ENCODE results near the gene FAM20C. TPM values are rescaled to one million over a fixed set of nuclear protein-coding genes. Genes with fewer than 3 reads are reported as not detected.

The FAM20C gene
- total RNA-seq (2021) (35.8 and 36.3 TPM in 2 replicates), Bru-seq, nascent RNA (percentile 57 among the genes with signal in this experiment), BruChase-seq, experiment 1, labeled RNA remaining after a 2-hour chase (percentile 66 among the genes with signal in this experiment), BruChase-seq, experiment 2, labeled RNA remaining after a 6-hour chase (percentile 80 among the genes with signal in this experiment)
- long read RNA-seq, transcript FAM20C-201 (10 exons, 2,751 nt): major isoform, 28 of 31 reads
- long read RNA-seq, partial matches to known transcripts: 1 of 31 reads
- long read RNA-seq, other reads (novel, unspliced or antisense): 2 of 31 reads

DNA sequence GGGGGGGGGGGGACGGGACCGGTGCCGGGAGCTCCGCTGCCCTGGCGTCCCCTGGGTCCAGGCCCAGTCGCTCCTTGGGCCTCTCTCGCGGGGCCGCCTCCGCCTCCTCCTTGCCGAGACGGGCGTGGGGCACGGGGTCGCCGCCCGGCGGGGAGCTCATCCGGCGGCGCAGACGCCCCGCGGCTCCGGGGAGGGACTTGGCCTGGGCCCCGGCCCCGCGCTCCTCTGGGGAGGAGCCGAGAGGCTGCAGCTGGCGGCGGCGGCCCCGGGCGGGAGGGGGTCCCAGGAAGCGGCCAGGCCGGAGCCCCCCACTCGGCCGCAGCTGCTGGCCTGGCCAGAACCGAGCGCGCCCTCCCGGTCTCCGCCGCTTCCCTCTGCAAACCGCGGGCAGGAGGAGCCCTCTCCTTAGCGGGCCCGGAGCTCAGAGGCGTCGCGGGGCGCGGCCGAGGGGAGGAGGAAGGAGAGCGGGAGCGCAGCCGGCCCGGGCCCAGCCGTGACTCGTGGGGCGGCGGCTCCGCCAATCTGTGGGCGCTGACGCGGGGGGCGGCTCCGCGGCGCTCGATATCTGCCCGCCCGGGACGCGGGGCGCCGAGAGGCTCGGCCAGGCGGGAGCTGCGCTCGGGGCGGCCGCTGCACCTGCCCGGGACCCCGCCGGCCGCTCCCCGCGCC is at the start of gene FAM20C:
Gene FAM20C (plus strand): TSS at position 591 of the 669 bp plus-strand sequence. CDS start 629 bp downstream, outside the sequence.
- Histone ChIP-seq H3K27me3 (replicated peaks; ENCODE audit: insufficient read depth, low read depth, low read length, poor library complexity) (no peaks in the 10 kb centered on the region), H3K4me1 (ENCODE audit: insufficient read depth, low read length, poor library complexity, severe bottlenecking) (peaks cover 19% of the 10 kb centered on the region), H3K9me3 (ENCODE audit: low read depth, low read length, poor library complexity, severe bottlenecking) (no peaks in the 10 kb centered on the region), H3K4me3 (ENCODE audit: low read depth, low read length, poor library complexity, severe bottlenecking) (peak within 1 kb of the TSS; percentile 89), H3K27ac (ENCODE audit: low read depth, low read length, poor library complexity, severe bottlenecking) (peak within 1 kb of the TSS; percentile 88), H3K36me3 (ENCODE audit: insufficient read depth, low read length, poor library complexity, severe bottlenecking) (peaks cover 18% of the 10 kb centered on the region)
- CTCF ChIA-PET: interaction anchor here (0.6 to 1.4 kb wide), 2 partner anchors 12 to 96 kb away, joined by 3 to 9 read pairs; no protein-coding TSS in a partner anchor
- peak; percentile 91 for DNase-seq (ENCODE audit: low spot score)
- no TSS peak for BruUV-seq (replicated peaks)
- TF ChIP-seq EZH2 (IDR thresholded peaks at IDR 0.05; ENCODE audit: borderline replicate concordance, low read depth, low read length, poor library complexity, severe bottlenecking): no peak
- TF ChIP-seq, protein P1, sequence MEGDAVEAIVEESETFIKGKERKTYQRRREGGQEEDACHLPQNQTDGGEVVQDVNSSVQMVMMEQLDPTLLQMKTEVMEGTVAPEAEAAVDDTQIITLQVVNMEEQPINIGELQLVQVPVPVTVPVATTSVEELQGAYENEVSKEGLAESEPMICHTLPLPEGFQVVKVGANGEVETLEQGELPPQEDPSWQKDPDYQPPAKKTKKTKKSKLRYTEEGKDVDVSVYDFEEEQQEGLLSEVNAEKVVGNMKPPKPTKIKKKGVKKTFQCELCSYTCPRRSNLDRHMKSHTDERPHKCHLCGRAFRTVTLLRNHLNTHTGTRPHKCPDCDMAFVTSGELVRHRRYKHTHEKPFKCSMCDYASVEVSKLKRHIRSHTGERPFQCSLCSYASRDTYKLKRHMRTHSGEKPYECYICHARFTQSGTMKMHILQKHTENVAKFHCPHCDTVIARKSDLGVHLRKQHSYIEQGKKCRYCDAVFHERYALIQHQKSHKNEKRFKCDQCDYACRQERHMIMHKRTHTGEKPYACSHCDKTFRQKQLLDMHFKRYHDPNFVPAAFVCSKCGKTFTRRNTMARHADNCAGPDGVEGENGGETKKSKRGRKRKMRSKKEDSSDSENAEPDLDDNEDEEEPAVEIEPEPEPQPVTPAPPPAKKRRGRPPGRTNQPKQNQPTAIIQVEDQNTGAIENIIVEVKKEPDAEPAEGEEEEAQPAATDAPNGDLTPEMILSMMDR (conservative IDR thresholded peaks at IDR 0.05; ENCODE audit: low read depth, low read length): no peak
- POLR2A ChIA-PET (ENCODE audit: low non-redundant PET): no interaction called here
- intact Hi-C loops (cut with micrococcal nuclease; ENCODE audit: unreplicated experiment): no loop called here

DNA sequence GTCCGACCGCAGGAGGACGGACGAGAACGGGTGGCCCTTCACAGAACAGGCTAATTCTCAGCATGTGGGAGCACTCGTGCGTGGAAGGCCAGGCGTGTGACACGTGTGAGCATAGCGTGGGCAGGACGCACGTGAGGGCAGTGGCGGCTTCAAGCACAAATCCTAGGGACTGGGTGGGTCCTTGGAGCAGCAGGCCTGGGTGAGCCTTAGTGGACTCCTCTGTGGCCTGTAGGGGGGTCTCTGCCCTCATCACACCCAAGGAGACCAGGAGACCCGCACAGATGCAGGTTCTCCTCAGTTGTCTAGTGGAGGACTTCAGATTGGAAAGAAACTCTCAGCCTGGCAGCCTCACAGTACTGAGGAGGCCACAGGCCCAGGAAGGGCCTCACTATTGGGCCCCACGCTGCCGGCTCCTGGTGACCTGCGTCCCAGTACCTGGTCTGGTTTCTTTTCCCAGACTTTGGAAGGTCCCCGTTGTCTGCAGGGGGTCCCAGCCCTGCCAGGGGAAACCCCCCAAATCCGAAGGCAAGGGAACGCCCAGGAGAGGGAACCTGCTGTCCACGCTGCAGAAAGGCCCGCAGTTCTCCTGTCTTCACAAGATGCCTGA is 49.1 kb upstream of the FAM20C start:
- TF ChIP-seq, protein P1 (conservative IDR thresholded peaks at IDR 0.05; ENCODE audit: low read depth, low read length): no peak
- intact Hi-C loops (cut with micrococcal nuclease; ENCODE audit: unreplicated experiment): no loop called here
- no TSS peak for BruUV-seq (replicated peaks)
- Histone ChIP-seq H3K27me3 (replicated peaks; ENCODE audit: insufficient read depth, low read depth, low read length, poor library complexity) (no peaks in the 10 kb centered on the region), H3K4me3 (ENCODE audit: low read depth, low read length, poor library complexity, severe bottlenecking) (no peak overlapping the region), H3K36me3 (ENCODE audit: insufficient read depth, low read length, poor library complexity, severe bottlenecking) (no peaks in the 10 kb centered on the region), H3K4me1 (ENCODE audit: insufficient read depth, low read length, poor library complexity, severe bottlenecking) (peaks cover 9% of the 10 kb centered on the region), H3K27ac (ENCODE audit: low read depth, low read length, poor library complexity, severe bottlenecking) (no peak overlapping the region), H3K9me3 (ENCODE audit: low read depth, low read length, poor library complexity, severe bottlenecking) (no peaks in the 10 kb centered on the region)
- CTCF ChIA-PET: no interaction called here
- POLR2A ChIA-PET (ENCODE audit: low non-redundant PET): no interaction called here
- no peak for DNase-seq (ENCODE audit: low spot score)

DNA sequence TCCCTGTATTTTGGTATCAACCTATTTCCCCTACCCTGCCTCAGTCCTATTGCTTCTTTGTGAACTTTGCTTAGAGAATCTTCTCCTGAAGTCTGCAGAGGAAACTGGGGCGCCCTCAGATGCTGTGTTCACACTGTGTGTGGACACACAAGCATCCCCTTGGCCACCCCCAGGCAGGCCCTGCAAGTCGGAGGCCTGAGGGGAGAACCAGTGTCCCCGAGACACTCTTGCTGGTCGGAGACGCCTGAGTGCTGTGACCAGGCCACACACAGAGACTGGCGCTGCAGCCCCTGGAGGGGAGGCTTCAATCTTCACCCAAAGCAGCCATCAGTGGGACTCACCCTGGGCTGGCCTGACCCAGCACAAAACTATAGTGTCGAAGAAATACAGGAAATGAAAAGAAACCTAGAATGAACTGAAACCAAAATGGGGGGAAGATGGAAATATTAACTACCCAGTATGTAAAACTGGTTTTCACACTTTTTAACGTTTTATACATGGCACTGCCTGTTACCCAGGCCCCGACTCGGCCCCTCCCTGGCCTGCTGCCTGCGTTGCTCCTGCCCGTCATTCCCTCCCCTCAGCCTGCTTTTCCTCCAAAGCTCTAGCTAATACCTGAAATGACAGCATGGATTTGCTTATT is 48.4 kb upstream of the FAM20C start:
- intact Hi-C loops (cut with micrococcal nuclease; ENCODE audit: unreplicated experiment): no loop called here
- no TSS peak for BruUV-seq (replicated peaks)
- CTCF ChIA-PET: no interaction called here
- H3K27ac ChIP-seq (ENCODE audit: low read depth, low read length, poor library complexity, severe bottlenecking): no peak overlapping the region
- no peak for TF ChIP-seq EZH2 (IDR thresholded peaks at IDR 0.05; ENCODE audit: borderline replicate concordance, low read depth, low read length, poor library complexity, severe bottlenecking)
- TF ChIP-seq, protein P1 (conservative IDR thresholded peaks at IDR 0.05; ENCODE audit: low read depth, low read length): no peak
- no peak overlapping the region for H3K4me3 ChIP-seq (ENCODE audit: low read depth, low read length, poor library complexity, severe bottlenecking)
- POLR2A ChIA-PET (ENCODE audit: low non-redundant PET): no interaction called here
- DNase-seq (ENCODE audit: low spot score): no peak
- no peaks in the 10 kb centered on the region for H3K27me3 ChIP-seq (replicated peaks; ENCODE audit: insufficient read depth, low read depth, low read length, poor library complexity)
- H3K4me1 ChIP-seq (ENCODE audit: insufficient read depth, low read length, poor library complexity, severe bottlenecking): peaks cover 8% of the 10 kb centered on the region
- no peaks in the 10 kb centered on the region for H3K36me3 ChIP-seq (ENCODE audit: insufficient read depth, low read length, poor library complexity, severe bottlenecking)
- H3K9me3 ChIP-seq (ENCODE audit: low read depth, low read length, poor library complexity, severe bottlenecking): no peaks in the 10 kb centered on the region

Data from A673 (cell line).